Embryonic facial prominence (tissue), 1 donor: ENCODE results near the gene CORO2A.
"Not testable (repeated sequence)": the region's sequence is repeated elsewhere in the genome, so short reads cannot be mapped to it uniquely, and the experiment has no call there.

Source experiments
- DNase-seq: peaks from one replicate; pipeline ENCODE4 v3.0.0-alpha.2; 2016; ENCODE audit errors: extremely low spot score

The CORO2A gene

DNA sequence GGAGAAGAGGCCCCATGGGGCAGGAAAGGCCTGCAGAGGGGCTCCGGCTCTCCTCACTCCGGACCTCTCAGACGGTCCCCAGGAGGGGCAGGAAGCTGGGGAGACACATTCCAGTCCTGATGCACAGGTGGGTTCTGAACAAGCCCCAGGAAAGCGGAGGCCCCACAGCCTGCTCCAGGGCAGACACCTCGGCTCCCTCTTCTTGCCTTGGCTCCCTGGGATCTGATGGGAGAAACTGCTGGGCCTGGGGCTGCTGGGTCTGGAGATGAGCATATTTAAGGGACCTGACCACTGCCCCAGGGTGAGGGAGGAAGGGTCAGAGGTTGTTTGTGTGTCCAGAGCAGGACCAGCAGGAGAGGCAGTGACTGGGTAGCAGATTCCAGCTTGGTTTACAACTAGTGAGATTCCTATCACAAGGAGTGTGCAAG is 1.2 kb downstream of the CORO2A start:
- DNase-seq, result no peak

DNA sequence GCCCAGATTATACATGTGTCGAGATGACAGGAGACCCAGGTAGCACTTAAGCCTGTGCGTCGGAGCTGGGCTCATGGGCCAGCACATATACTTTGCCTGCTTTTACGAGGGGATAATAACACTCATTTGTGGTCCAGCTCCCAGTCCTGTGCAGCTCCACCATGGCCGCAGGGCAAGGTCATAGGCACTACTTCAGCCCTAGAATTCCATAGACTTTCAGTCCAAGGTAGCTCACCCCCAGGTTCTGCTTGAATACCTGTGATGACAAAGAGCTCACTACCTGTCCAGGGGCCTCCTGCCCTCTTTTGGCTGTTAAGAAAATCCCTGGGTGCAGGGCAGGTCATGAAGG is 1.7 kb downstream of the CORO2A start:
- no peak for DNase-seq

DNA sequence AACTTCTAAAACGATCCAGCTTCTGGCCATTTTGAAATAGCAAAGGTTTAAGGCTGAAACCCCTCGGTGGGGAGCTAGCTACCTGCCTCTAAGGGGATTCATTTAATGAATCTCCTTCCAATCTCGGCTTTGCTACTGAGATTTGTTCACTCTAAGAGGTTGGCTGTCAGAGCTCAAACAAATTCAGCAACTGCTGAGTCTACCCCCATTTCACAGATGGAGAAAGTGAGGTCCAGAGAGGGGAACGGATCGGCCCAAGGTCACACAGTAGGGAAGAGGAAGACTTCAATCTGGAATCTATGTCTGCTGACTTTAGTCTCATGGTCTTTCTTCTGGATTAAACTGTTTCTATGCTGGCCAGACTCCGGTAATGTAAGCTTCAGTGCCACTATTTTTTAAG is 3.0 kb downstream of the CORO2A start:
- no peak for DNase-seq

- no peak for DNase-seq
Observed at GRCh38 chr9:98187926-98188325, 4.5 kb downstream of the CORO2A start.

GRCh38 chr9:98186236-98186635 is 6.2 kb downstream of the CORO2A start:
- DNase-seq, result no peak

- no peak for DNase-seq
Observed at GRCh38 chr9:98185611-98186171, 6.7 kb downstream of the CORO2A start.

DNA sequence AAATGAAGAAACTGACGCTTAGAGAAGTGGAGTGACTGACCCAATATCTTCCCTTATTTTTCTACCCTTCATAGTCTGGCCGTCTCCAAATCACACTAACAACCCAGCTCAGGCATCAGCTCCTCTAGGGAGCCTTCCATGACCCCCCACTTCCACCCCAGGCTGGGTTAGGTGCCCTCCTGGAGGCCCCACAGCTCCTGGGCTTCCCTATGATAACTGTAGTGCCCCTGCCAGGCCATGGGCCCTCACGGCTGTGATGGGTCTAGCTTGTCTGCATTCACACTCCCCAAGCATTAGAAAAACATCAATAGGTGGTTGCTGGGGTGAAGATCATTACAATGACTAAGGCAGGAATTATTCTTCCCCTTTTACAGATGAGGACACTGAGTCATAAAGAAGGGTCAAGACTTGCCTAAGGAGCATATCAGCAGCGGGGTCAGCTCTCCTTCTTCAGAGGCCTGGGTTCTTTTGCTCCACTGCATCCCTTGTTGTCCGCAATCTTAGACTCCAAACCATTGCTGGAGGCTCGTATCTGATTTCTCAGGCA is 7.3 kb downstream of the CORO2A start:
- no peak for DNase-seq

- DNase-seq, result no peak
Observed at GRCh38 chr9:98184326-98184725, 8.1 kb downstream of the CORO2A start.

GRCh38 chr9:98182889-98183599 is 9.4 kb downstream of the CORO2A start:
- no peak for DNase-seq

GRCh38 chr9:98182069-98182820 is 10.2 kb downstream of the CORO2A start:
- no peak for DNase-seq

GRCh38 chr9:98181746-98182068 is 10.7 kb downstream of the CORO2A start:
- no peak for DNase-seq

DNA sequence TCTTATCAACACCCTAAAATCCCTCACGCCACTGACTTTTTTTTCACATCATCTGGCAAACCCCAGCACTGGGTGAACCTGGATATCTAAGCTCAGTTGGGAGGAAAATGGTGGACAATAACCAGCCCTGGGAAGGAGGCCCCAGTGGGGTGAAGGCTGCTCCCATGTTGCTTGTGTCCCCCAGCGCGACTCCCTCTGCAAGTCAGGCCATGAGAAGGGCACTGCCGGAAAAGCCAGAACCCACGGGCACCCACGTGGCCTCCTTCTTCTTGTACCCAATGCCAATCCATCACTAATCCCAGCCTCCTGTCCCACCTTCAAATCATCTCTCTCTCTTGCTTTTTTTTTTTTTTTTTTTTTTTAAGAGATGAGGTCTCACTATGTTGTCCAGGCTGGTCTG is 11.4 kb downstream of the CORO2A start:
- DNase-seq, result no peak

DNA sequence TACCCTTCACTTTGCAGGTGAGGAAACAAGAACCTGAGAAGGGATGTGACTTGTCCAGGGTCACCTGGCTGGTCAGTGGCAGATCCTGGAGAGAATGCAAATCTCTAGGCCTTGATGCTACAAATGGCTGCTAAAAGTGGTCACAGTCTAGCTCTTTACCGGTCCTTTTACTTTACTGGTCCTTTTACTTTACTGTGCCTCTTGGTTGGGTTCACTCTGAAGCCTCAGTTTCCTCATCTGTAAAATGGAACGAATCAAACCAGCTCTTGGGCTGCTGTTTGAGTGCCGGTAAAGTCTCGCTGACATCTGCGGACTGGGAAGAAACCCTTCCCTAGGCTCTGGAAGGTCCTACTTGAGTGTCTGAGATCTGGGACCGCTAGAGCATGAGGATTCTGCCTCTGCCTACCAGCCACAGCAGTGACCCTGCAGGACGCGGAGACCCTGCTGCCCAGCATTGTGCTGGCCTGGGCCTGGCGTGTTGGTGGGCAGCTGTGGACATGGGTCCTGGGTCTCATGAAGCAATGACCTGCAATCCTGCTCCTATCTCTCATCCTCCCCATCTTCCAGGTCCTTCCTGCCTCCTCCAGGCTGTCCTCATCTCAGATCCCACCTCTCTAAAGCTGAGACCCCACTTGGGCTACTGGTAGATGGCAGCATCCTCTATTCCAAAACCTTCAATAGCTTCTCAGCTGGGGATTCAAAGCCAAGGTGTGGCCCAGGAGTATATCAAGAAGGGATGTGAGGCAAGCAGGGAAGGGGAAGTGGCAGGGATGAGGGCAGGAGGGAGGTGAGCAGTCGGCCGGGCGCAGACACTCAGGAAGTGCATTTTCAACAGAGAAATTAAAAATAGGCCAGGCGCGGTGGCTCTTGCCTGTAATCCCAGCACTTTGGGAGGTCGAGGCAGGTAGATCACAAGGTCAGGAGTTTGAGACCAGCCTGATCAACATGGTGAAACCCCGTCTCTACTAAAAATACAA is 13.3 kb downstream of the CORO2A start:
- DNase-seq, result no peak

- no peak for DNase-seq
Observed at GRCh38 chr9:98176391-98177259, 15.8 kb downstream of the CORO2A start.

DNA sequence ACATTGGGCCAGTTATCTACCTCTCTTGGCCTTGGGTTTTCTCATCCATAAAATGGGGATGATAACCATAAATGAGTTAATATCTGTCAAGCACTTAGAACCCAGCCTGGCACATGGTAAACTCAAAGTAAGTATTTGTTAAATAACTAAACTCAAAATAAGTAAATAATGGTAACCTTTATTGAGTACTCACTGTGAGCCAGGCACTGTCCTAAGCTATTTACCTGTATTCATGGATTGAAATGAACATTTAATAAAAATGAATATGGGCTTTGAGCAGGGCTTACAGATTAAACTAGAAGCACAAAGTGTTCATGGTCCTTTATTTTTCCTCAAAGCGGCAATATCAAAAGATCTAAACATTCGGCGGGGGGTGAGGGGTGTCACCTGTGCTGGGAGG is 16.7 kb downstream of the CORO2A start:
- DNase-seq, result no peak

DNA sequence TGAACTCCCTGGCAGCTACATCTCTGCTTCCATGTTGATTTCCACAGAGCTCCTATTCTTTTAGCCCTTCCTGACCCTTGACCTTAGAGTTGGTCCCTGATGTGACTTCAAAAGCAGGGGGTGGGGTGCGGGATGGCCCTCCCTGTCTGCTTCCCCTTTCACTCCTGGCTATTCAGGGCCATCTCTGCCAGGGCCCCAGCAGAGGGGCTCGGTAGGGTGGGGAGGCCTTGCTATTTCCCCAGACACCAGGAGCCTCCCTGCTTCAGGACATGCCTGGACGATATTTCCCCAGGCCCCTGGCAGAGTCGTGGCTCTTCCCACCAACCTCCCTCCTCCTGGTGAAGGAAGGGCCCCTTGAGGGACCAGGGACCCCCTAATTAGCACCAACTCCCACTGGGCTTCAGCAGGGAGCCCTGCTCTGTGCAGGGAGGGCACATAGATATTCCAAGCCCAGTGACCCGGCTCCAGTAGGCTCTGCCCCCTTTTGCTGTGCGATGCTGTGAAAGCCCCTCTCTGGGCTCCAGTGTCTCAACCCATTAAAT is 17.3 kb downstream of the CORO2A start:
- no peak for DNase-seq

- DNase-seq, result not testable (repeated sequence)
Observed at GRCh38 chr9:98174502-98174918, 17.9 kb downstream of the CORO2A start.

- no peak for DNase-seq
Observed at GRCh38 chr9:98173181-98173580, 19.3 kb downstream of the CORO2A start.

DNA sequence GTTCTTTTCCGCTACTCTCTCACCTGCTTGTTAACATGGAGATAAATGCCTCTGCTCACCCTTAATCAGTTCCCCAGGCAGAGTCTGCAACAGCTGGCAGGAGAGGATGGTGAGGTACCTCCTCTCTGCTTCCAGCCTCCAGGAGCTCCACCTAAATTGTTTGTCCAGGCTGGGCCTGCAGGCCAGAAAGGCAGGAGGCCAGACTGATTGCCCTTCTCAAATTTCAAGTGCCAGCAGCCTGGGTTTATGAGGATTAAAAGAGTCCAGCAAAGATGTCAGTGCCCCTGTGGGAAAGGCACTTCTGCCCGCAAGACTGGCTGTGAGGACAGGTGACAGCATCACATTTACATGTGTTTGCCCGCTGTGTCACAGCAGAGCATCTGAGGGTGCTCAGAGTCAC is 19.8 kb downstream of the CORO2A start:
- DNase-seq, result no peak

- no peak for DNase-seq
Observed at GRCh38 chr9:98171176-98171925, 21.1 kb downstream of the CORO2A start.
